H1 (cell line): ENCODE measurements around the gene RDM1. TPM values are rescaled to one million over a fixed set of nuclear protein-coding genes. Genes with fewer than 3 reads are reported as not detected.

Experiments used
- CTCF ChIA-PET: fragments of 300-600 bp; sonication (Branson Sonifier 250); formaldehyde crosslinking; loops from one replicate; lab custom pipeline; 2021; ENCODE audit not compliant: partially characterized antibody; lab: Charles Lee
- POLR2A ChIA-PET: fragments of 300-600 bp; sonication (Branson Sonifier 250); formaldehyde crosslinking; loops from one replicate; lab custom pipeline; 2021; ENCODE audit warnings: inconsistent platforms; ENCODE audit not compliant: partially characterized antibody; lab: Charles Lee
- DNase-seq, 2 experiments: peaks; one replicate each; pipeline versions ENCODE4 v3.0.0 to v3.0.0-alpha.2; 2010 to 2022; ENCODE audit warnings: low spot score in 2 of 2, low read depth in 1 of 2, mixed read lengths in 1 of 2
- FAIRE-seq: peaks from 2 replicates; lab custom pipeline; 2011; peaks lifted over from hg19 to GRCh38; lab: Jason Lieb, UNC
- H2AFZ ChIP-seq: 2 replicates; pipeline ENCODE4 v1.8.1; 2012; ENCODE audit warnings: low read length, inconsistent platforms
- H2AK5ac ChIP-seq: 2 replicates; pipeline ENCODE4 v1.6.1; 2013; ENCODE audit warnings: low read depth, low read length
- H2BK120ac ChIP-seq: replicated peaks from 2 replicates; pipeline ENCODE3; 2013; ENCODE audit warnings: low read depth, low read length, inconsistent platforms
- H2BK12ac ChIP-seq: 2 replicates; pipeline ENCODE4 v1.6.1; 2013; ENCODE audit warnings: low read depth, low read length
- H2BK15ac ChIP-seq: 2 replicates; pipeline ENCODE4 v1.6.1; 2013; ENCODE audit warnings: low read length
- H2BK20ac ChIP-seq: 2 replicates; pipeline ENCODE4 v1.6.1; 2013; ENCODE audit warnings: low read length
- H2BK5ac ChIP-seq: 2 replicates; pipeline ENCODE4 v1.6.1; 2013; ENCODE audit warnings: low read depth, low read length
- H3K14ac ChIP-seq: 2 replicates; pipeline ENCODE4 v1.6.1; 2013; ENCODE audit warnings: inconsistent platforms; ENCODE audit not compliant: insufficient read length
- H3K18ac ChIP-seq: 2 replicates; pipeline ENCODE4 v1.6.1; 2013; ENCODE audit warnings: low read length; ENCODE audit errors: extremely low read depth
- H3K23ac ChIP-seq: 2 replicates; pipeline ENCODE4 v1.6.1; 2013; ENCODE audit warnings: inconsistent platforms; ENCODE audit not compliant: insufficient read length
- H3K23me2 ChIP-seq: 2 replicates; pipeline ENCODE4 v1.6.1; 2013; ENCODE audit warnings: low read depth, low read length
- H3K27ac ChIP-seq: 2 replicates; pipeline ENCODE4 v1.6.1; 2011; ENCODE audit warnings: low read depth, low read length, inconsistent platforms
- H3K27me3 ChIP-seq, 4 experiments: replicated peaks in 1 of 4; 1 replicate in 1 of 4; 2 replicates in 3 of 4; pipeline versions ENCODE4 v1.6.1 to v1.8.1; 2011 to 2013; ENCODE audit warnings: low read length in 3 of 4, mild to moderate bottlenecking in 3 of 4, inconsistent platforms in 2 of 4, mixed read lengths in 2 of 4, moderate library complexity in 1 of 4; ENCODE audit not compliant: control insufficient read depth in 3 of 4, insufficient read depth in 3 of 4; ENCODE audit errors: extremely low read depth in 1 of 4
- H3K36me3 ChIP-seq, 4 experiments: 2 replicates each; pipeline versions ENCODE4 v1.6.1 to v1.8.1; 2011 to 2013; ENCODE audit warnings: mild to moderate bottlenecking in 4 of 4, low read length in 3 of 4, moderate library complexity in 2 of 4, control low read depth in 1 of 4, inconsistent platforms in 1 of 4; ENCODE audit not compliant: insufficient read depth in 4 of 4, control insufficient read depth in 2 of 4
- H3K4ac ChIP-seq: replicated peaks from 2 replicates; pipeline ENCODE3; 2013; ENCODE audit warnings: low read length, low read depth, mixed read lengths, inconsistent platforms; ENCODE audit not compliant: insufficient read length
- H3K4me1 ChIP-seq, 4 experiments: replicated peaks in 1 of 4; 1 replicate in 1 of 4; 2 replicates in 3 of 4; pipeline versions ENCODE4 v1.6.1 to v1.8.1; 2011 to 2013; ENCODE audit warnings: low read length in 3 of 4, inconsistent platforms in 2 of 4, mixed read lengths in 1 of 4; ENCODE audit not compliant: insufficient read depth in 4 of 4, control insufficient read depth in 3 of 4
- H3K4me2 ChIP-seq, 2 experiments: 2 replicates each; pipeline versions ENCODE4 v1.6.1 to v1.8.1; 2011 to 2013; ENCODE audit warnings: low read depth in 2 of 2, low read length in 2 of 2, control low read depth in 1 of 2, inconsistent platforms in 1 of 2, mild to moderate bottlenecking in 1 of 2; ENCODE audit not compliant: insufficient read depth in 1 of 2
- H3K4me3 ChIP-seq, 4 experiments: fragments of 200-600, 300-600 bp in 1 of 4; sonication (generic), shearing (Covaris generic), sonication (Bioruptor Twin) in 1 of 4; 2 replicates each; pipeline versions ENCODE4 v1.5.1 to v1.8.1; 2011 to 2016; ENCODE audit warnings: low read length in 4 of 4, low read depth in 3 of 4, control low read depth in 2 of 4, inconsistent platforms in 2 of 4, mild to moderate bottlenecking in 2 of 4, mixed read lengths in 1 of 4, moderate library complexity in 1 of 4; ENCODE audit not compliant: insufficient read depth in 2 of 4; ENCODE audit errors: extremely low read depth in 1 of 4
- H3K56ac ChIP-seq: replicated peaks from 2 replicates; pipeline ENCODE3; 2013; ENCODE audit warnings: low read depth, mild to moderate bottlenecking, mixed read lengths, low read length, inconsistent platforms; ENCODE audit not compliant: insufficient read length
- H3K79me1 ChIP-seq: 2 replicates; pipeline ENCODE4 v1.6.1; 2013; ENCODE audit warnings: low read depth, low read length, control low read depth
- H3K79me2 ChIP-seq, 2 experiments: 2 replicates each; pipeline versions ENCODE4 v1.6.1 to v1.8.1; 2012 to 2013; ENCODE audit warnings: low read length in 2 of 2, mild to moderate bottlenecking in 2 of 2, inconsistent platforms in 1 of 2; ENCODE audit not compliant: insufficient read depth in 2 of 2, control insufficient read depth in 1 of 2
- H3K9ac ChIP-seq, 4 experiments: replicated peaks in 1 of 4; 1 replicate in 1 of 4; 2 replicates in 3 of 4; pipeline versions ENCODE4 v1.6.1 to v1.8.1; 2011 to 2013; ENCODE audit warnings: low read depth in 3 of 4, low read length in 3 of 4, control low read depth in 2 of 4, mild to moderate bottlenecking in 2 of 4, moderate library complexity in 2 of 4, inconsistent platforms in 1 of 4; ENCODE audit errors: extremely low read depth in 1 of 4
- H3K9me3 ChIP-seq, 2 experiments: 2 replicates each; pipeline versions ENCODE4 v1.6.1 to v1.8.1; 2012 to 2013; ENCODE audit warnings: mild to moderate bottlenecking in 2 of 2, moderate library complexity in 2 of 2, control low read depth in 1 of 2, inconsistent platforms in 1 of 2, low read depth in 1 of 2, low read length in 1 of 2, mixed read lengths in 1 of 2; ENCODE audit not compliant: insufficient read depth in 2 of 2
- H4K20me1 ChIP-seq, 2 experiments: replicated peaks in 1 of 2; 2 replicates each; pipeline versions ENCODE3 to v1.8.1; 2011 to 2013; ENCODE audit warnings: inconsistent platforms in 2 of 2, low read length in 2 of 2, mild to moderate bottlenecking in 1 of 2; ENCODE audit not compliant: insufficient read depth in 2 of 2, control insufficient read depth in 1 of 2
- H4K5ac ChIP-seq: 2 replicates; pipeline ENCODE4 v1.6.1; 2013; ENCODE audit warnings: low read length, low read depth, mixed read lengths, inconsistent platforms; ENCODE audit not compliant: insufficient read length
- H4K8ac ChIP-seq: 2 replicates; pipeline ENCODE4 v1.8.0; 2013; ENCODE audit warnings: mild to moderate bottlenecking, moderate library complexity, low read length, inconsistent platforms; ENCODE audit not compliant: insufficient read depth; ENCODE audit errors: extremely low read depth
- H4K91ac ChIP-seq: replicated peaks from 2 replicates; pipeline ENCODE3; 2013; ENCODE audit warnings: low read length, mixed read lengths, inconsistent platforms; ENCODE audit not compliant: insufficient read length
- RNF2 ChIP-seq: fragments of 200-900, 300-1000 bp; sonication (generic); IDR thresholded peaks from 2 replicates; pipeline ENCODE4 v1.7.1; 2016; ENCODE audit warnings: borderline replicate concordance, low read depth, mild to moderate bottlenecking, antibody characterized with exemption, low read length; ENCODE audit not compliant: poor library complexity, severe bottlenecking; ENCODE audit errors: missing control alignments
- SIN3A ChIP-seq, 2 experiments: IDR thresholded peaks in 1 of 2; conservative IDR thresholded peaks in 1 of 2; 2 replicates each; pipeline ENCODE4 v1.6.1; 2011 to 2012; ENCODE audit warnings: low read length in 2 of 2, improper control_type of control experiment in 1 of 2, low read depth in 1 of 2, mild to moderate bottlenecking in 1 of 2
- WGBS, 2 experiments: shearing (Covaris generic) in 1 of 2; methylation state at CpG; one replicate each; pipeline versions ENCODE4 v1.1.6 to v1.1.7; 2013 to 2015; ENCODE audit warnings: low lambda C conversion rate in 2 of 2, mixed read lengths in 2 of 2, inconsistent platforms in 1 of 2, low coverage in 1 of 2, missing lambda C conversion rate in 1 of 2; ENCODE audit not compliant: insufficient replicate concordance in 2 of 2, insufficient coverage in 1 of 2, insufficient read length in 1 of 2; ENCODE audit errors: extremely low coverage in 1 of 2, missing lambda C conversion rate in 1 of 2; 5-methylcytosine and 5-hydroxymethylcytosine counted together
- polyA plus RNA-seq, 7 experiments: library from polyadenylated mRNA; depleted of rRNA in 3 of 7; stranded (reverse) in 5 of 7; unstranded in 2 of 7; fragments of >200 nt in 5 of 7; fragments of 200-250 nt in 2 of 7; gene quantifications; 1 replicate in 5 of 7; 2 replicates in 1 of 7; 4 replicates in 1 of 7; pipeline versions ENCODE4 v1.2.1 to v1.2.3, GENCODE V29; 2011 to 2013; ENCODE audit warnings: missing spikeins in 2 of 7, mixed read lengths in 2 of 7
- total RNA-seq: library from RNA; stranded (reverse); fragmentation: NEBNext Ultra II Directional; extraction: Animal tissue kit (Norgen Biotek cat#: 25700); gene quantifications from 2 replicates; pipeline ENCODE4 v1.2.1, GENCODE V29; 2021

Gene RDM1
- total and polyA plus RNA-seq, 2 of the 8 experiments (the other 6 are each of a cell fraction or from before 2014, with no cell fraction given): 7.3 to 9.7 TPM

DNA sequence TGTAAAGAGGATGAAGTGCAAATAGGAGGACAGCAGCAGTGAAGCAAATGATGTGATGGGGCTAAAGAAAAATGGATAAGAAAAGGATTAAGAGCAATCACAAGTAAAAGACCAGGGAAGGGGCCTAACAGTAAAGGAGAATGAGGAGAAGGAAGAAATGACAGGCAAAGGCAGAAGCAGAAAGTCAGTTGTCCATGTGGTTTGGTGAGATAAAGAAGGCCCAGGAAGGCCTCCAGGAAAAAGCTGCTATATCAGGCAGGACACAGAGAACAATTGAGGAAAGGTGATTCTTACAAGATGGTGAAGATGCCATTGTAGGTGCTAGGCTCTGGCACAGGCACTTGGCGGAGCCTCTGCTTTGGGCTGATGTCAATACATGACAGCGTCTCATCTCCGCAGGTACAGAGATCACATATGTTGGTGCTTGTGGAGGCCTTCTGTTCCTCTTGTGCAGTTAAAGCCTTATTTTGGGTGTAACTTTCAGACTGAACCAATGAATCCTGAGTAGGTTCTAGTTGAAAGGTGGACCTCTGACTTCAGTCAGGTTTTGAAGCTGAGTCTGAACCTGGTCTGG, 18.1 kb downstream of the RDM1 start:
- no peak overlapping the region for H3K4ac ChIP-seq
- ChIA-PET POLR2A (no interaction called here), CTCF (interaction anchor here (0.9 kb wide), 1 partner anchor 45 kb away, joined by 3 read pairs; no protein-coding TSS in a partner anchor)
- no peak overlapping the region for H4K5ac ChIP-seq
- H3K4me1 ChIP-seq: no peaks in the 10 kb centered on the region
- H3K36me3 ChIP-seq: no peaks in the 10 kb centered on the region; a peak in 3 of 8 replicates
- H3K14ac ChIP-seq: no peak overlapping the region
- no peak overlapping the region for H2BK5ac ChIP-seq
- no peak for DNase-seq
- no peak overlapping the region for H3K27ac ChIP-seq
- no peak overlapping the region for H3K23ac ChIP-seq
- H3K79me2 ChIP-seq: no peaks in the 10 kb centered on the region; a peak in 1 of 4 replicates
- FAIRE-seq: no peak
- TF ChIP-seq SIN3A (conservative IDR thresholded peaks at IDR 0.05 in 1 of 2, IDR thresholded peaks at IDR 0.05 in 1 of 2; ENCODE audit: low read depth in 1 of 2, low read length in 2 of 2): no peak
- TF ChIP-seq RNF2: no peak
- no peaks in the 10 kb centered on the region for H3K79me1 ChIP-seq
- H3K4me3 ChIP-seq: no peak overlapping the region
- no peak overlapping the region for H2BK15ac ChIP-seq
- no peak overlapping the region for H3K9ac ChIP-seq
- H4K91ac ChIP-seq: no peak overlapping the region
- H2BK20ac ChIP-seq: no peak overlapping the region
- H3K18ac ChIP-seq: no peak overlapping the region
- H4K20me1 ChIP-seq: no peaks in the 10 kb centered on the region
- no peak overlapping the region for H4K8ac ChIP-seq
- no peak overlapping the region for H2BK120ac ChIP-seq
- H3K23me2 ChIP-seq: no peaks in the 10 kb centered on the region
- H3K4me2 ChIP-seq: no peak overlapping the region
- H2AK5ac ChIP-seq: no peak overlapping the region
- H3K56ac ChIP-seq: no peak overlapping the region
- H2BK12ac ChIP-seq: no peak overlapping the region
- WGBS, 2 experiments: 85% methylated on average over 3 of the region's 3 CpGs; no CpG with 5 or more reads in 1 of the 2 experiments
- H3K27me3 ChIP-seq: no peaks in the 10 kb centered on the region
- H3K9me3 ChIP-seq: peaks cover 26 to 30% of the 10 kb centered on the region in 2 experiments
- H2AFZ ChIP-seq: no peak overlapping the region
